Activated CD4-positive, alpha-beta T cell treated with anti-CD3 and anti-CD28 coated beads, Interleukin-2, amount 50 U/mL, for 48 hours (primary cell): ENCODE data around the gene GVQW3.

Experiments used
- DNase-seq, 2 experiments: peaks; one replicate each; pipeline ENCODE4 v3.0.0-alpha.2; 2020

Gene GVQW3

GRCh38 chr11:76453248-76453647, 72.1 kb downstream of the GVQW3 start:
- DNase-seq, result no peak

DNA sequence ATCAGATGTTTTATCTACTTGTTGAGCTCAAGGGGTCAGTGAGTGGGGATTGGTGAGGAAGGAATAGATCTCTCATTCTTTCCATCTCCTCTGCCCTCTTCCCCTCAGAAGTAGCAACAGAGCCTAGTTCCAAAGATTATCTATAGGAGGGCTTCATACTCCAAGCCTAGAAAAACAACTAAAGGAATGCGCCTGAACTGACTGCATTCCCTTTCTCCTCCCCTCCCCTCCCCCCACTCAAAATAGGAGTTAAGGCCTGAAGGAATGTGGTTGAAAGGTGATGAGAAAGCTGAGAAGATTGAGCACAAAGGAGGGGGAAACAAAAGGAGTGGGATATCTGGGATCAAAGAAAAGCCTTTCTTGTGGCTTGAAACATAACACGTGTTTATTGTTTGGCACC, 74.2 kb downstream of the GVQW3 start:
- DNase-seq, result no peak

DNA sequence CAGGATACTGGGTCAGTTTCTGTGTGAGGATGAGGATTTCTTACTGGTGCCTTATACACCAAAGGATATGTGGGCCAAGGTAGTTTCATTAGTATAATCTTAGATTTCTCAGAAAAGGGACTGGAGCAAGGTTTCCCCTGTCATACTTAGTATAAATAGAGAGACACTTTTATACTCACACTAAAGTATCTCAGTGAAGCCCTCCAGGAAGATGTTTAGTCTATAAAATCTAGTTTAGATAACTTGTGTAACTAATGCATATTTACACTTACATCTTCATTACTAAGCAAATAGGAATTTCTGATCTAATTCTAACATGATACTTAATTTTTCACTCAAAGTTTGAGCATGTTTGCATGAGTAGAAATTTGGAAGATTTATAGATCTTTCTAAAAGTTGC, 74.8 kb downstream of the GVQW3 start:
- DNase-seq, result no peak

GRCh38 chr11:76456571-76456970, 75.4 kb downstream of the GVQW3 start:
- no peak for DNase-seq
